Hepatic stellate cell (primary cell): ENCODE data around the gene ACTN4.

Source experiments
- DNase-seq: peaks from one replicate; pipeline ENCODE4 v3.0.0; 2011; ENCODE audit warnings: low spot score

ACTN4 gene

DNA sequence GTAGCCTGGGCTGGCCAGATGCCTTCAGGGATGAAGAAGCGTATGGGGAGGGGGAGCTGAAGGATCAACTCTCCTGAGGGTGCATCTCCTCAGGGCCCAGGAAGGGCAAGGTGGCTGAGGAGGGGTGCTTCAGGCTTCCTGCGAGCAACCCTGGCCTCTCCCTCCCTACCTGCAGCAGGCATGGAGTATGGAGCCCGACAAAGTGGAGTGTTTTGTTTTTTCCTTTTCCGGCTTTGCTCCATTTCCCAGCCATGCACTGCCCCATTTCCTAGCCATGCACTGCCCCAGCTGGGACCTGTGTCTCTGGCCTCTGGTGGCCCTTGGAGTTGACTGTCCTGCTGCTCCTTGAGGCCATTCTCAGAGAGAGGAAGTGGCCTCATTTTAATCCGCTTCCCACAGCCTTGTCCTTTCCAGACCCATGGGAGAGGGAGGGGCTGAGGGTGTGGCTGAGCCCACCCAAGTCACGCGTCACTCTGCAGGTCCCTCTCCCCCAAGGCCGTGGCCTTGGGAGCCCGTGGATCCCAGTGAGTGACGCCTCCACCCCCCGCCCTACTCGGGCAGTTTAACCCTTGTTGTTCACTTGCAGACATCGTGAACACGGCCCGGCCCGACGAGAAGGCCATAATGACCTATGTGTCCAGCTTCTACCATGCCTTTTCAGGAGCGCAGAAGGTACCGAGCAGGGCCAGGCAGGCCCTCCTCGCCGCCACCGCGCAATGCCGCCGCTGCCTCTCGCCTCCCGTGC is 62.4 kb downstream of the ACTN4 start:
- DNase-seq, result no peak

DNA sequence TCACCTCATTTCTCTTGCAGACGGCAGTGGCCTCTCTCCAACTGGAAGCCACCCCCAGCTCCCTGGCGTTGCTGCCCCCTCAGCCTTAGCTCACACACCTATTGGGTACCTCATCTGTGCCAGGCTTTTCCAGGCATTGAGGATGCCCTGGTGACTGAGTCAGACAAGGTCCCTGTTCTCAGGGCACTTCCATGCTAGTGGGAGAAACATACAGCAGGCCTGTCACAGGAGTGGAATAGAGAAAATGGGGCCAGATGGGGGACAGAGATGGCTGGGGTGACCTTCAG is 62.9 kb downstream of the ACTN4 start:
- no peak for DNase-seq

DNA sequence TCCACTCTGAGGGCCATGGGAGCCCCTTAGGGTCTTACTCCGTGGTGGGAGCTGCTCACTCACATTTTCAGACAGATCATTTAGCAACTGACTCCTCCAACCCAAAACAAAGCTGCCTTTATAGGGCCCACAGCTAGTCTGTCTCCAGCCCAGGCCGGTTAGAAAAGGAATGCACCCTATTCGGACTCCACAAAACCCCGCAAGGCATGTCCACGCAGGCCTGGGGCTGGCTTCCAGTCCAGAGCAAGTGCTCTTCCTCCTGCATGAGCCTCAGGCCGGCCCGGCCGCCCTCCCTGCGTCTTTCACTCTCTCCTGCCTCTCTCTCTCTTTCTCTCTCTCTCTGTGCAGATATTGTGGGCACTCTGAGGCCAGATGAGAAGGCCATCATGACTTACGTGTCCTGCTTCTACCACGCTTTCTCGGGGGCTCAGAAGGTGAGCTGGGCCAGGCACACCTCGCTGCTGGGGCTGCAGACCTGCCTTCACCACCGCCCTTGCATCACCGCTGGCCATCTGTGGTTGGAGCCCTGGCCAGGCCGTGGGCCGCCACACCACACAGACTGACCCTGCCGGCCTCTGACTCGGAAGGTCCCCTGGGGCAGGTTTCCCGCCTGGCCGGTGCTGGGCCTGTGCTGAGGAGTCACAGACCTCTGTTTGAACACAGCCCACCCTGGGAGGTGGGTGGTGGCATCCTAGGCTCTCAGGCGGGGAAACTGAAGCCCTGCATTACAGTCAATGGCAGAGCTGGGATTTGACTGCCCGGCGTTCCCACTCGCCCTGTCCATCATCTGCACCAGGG is 63.7 kb downstream of the ACTN4 start:
- DNase-seq, result peak; percentile 56

DNA sequence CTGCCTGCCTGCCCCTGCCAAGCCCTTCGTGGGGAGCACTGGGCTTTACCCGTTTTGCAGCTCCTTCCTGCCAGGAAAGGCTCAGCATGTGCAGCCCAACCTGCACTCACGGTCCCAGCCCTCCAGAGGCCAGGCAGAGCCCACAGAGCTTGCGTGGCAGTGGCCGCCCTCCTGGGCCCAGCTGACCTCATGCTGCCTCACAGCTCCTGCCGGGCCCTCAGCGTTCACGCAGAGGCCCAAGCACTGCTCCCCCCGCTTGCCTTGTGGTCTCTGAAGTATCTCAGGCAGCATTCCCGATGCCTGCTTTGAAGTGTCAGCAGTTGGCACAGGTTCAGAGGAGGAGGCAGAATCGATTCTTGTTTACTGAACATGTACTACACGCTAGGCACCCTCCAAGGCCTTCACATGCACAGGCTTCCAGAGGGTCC is 64.3 kb downstream of the ACTN4 start:
- DNase-seq, result peak; percentile 97

GRCh38 chr19:38712161-38712748 is 64.8 kb downstream of the ACTN4 start:
- no peak for DNase-seq

GRCh38 chr19:38713227-38713649 is 65.8 kb downstream of the ACTN4 start:
- no peak for DNase-seq

DNA sequence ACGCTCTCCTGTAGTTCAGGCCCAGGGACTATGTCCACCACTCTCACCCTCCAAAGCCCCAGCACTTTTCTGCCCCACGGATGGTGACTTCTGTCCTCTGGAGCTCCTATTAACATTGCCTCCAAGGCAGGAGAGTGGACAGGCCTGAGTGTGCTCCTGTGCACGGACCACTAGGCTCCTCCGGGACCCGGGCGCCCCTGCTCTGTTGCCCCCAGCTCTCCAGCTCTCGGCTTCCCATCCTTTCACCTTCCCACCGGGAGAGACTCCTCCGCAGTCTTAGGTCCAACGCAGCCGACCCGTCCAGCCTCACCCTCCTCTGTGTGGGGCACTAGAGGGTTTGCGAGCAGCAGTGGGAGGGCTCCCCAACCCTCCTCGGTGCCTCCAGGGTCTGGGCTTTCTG is 66.4 kb downstream of the ACTN4 start:
- no peak for DNase-seq

DNA sequence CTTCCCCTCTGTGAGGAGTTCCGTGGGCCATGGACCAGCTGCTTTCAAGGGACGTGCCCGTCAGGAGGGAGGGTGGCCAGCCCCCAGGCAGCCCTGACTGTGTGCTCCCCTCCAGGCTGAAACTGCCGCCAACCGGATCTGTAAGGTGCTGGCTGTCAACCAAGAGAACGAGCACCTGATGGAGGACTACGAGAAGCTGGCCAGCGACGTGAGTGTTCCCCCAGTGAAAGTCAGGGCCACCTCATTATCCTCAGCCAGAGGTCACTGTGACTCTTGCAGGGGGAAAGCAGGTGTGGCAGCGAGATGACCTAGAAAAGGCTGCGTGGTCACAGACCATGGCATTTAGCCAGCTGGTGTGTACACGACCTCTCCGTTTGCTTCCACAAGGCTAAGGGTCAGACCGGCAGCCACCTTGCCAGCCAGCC is 66.9 kb downstream of the ACTN4 start:
- no peak for DNase-seq

DNA sequence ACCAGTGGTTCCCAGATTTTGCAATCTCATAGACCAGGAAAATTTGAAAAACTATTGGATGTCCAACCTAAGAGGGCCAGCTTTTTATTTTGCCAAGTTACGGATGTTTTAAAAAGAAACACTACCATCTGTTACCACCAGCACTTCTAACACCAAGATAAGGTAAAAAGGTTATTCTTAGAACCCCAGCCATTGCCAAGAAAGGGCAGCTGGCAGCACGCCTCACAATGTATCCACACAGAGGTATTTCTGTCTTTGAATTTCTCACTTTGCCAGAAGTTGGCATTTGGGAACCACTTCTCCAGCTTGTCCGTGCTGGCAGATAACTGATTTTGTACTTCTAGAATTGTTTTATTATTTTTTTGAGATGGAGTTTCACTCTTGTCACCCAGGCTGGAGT is 68.1 kb downstream of the ACTN4 start:
- no peak for DNase-seq

DNA sequence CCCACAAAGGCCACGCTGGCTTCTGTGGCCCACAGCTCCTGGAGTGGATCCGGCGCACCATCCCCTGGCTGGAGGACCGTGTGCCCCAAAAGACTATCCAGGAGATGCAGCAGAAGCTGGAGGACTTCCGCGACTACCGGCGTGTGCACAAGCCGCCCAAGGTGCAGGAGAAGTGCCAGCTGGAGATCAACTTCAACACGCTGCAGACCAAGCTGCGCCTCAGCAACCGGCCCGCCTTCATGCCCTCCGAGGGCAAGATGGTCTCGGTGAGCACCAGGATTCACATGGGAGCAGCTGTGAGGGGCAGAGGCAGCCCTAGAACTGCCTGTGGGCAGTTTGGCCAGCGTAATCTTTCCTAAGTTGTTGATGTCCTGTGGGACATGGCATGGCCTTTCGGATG is 69.6 kb downstream of the ACTN4 start:
- DNase-seq, result no peak

DNA sequence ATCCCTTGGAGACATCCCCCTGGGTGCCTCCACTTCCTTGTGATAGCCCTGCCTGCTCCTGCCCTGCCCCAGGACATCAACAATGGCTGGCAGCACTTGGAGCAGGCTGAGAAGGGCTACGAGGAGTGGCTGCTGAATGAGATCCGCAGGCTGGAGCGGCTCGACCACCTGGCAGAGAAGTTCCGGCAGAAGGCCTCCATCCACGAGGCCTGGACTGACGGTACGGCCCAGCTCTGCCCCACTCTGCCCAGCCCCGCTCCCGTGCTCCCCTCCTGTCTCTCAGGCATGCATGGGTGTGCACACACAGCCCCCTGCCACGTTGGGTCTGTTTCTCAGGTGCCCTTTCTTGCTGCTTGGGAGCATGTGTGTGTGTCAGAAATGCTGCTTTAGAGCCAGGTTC is 70.4 kb downstream of the ACTN4 start:
- DNase-seq, result no peak

DNA sequence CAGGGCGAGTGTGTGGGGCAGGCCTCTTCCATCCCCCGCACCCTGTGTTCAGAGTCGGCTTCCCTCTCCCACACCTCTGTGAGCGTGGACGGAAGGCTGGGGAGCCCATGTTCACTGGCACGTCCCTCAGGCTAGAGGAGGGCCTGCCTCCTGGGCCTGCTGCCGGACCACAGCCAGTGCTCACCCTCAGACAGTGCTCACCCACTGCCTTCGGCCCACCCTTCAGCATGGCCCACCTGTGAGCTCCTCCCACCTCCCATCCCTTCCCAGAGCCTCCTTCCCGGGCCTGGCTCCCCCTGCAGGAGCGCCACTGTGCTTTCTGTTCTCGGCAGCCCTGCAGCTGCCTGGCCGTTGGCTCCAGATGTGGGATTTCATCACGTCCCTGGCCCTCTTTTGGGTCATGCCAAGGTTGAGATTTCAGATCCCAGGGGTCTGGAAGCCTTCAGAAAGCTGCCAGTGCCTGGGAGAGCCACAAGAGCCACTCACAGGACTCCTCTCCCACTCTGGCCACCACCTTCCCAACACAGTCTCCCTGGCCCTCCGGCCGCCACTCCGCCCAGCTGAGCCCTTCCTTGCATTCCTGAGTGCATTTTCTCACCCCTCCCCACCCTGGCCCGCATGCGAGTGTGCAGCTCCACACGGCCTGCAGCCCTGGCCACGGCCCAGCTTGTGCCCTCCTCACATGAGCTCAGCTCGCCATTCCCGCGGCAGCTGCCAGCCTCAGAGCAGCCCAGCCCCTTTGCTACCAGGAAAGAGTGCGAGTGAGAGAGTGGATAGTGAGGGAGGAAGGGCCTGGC is 71.5 kb downstream of the ACTN4 start:
- DNase-seq, result peak; percentile 87

- no peak for DNase-seq
These were observed 72.5 kb downstream of the ACTN4 start for GRCh38 chr19:38719761-38720558.

DNA sequence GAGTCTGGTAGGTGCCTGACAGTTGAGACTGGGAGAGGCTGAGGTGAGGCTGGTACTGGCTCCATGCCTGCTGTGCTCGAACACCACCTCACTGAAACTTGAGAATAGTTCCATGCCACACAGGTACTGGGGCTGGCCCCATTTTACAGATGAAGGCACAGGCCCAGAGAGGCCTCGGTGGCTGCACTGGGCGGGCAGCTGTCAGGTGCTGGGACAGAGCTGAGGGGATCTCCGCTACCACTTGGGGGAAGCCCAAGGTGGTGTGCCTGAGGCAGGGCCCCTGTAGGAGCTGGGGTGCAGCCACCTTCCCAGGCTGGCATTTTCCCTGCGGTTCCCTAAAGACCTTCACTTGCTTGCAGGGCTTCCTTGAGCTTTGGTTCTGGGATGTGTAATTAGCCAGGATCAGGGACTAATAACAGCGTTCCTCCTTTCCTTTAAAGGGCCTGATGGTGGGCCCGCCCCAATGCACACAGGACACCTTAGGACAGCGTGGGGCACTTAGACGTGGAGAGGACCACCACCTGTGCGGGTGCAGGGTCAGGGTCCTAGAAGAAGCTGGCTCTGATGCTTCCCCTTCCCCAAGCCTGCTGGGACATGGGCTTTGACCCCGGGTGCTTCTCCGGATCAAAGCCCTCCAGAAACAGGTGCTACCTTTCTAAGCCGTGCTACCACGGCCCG is 73.2 kb downstream of the ACTN4 start:
- DNase-seq, result no peak

DNA sequence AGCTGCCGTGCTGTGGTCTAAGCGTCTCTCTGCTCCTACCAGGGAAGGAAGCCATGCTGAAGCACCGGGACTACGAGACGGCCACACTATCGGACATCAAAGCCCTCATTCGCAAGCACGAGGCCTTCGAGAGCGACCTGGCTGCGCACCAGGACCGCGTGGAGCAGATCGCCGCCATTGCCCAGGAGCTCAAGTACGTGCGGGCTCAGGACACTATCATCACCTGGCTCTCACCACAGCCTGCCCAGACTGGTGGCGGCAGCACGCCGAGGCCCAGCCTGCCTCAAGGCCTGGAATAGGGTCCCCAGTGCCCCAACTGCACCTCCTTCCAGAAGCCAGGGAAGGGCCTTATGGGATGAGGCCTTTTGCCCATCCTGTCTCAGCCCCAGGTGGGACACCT is 74.0 kb downstream of the ACTN4 start:
- DNase-seq, result no peak

DNA sequence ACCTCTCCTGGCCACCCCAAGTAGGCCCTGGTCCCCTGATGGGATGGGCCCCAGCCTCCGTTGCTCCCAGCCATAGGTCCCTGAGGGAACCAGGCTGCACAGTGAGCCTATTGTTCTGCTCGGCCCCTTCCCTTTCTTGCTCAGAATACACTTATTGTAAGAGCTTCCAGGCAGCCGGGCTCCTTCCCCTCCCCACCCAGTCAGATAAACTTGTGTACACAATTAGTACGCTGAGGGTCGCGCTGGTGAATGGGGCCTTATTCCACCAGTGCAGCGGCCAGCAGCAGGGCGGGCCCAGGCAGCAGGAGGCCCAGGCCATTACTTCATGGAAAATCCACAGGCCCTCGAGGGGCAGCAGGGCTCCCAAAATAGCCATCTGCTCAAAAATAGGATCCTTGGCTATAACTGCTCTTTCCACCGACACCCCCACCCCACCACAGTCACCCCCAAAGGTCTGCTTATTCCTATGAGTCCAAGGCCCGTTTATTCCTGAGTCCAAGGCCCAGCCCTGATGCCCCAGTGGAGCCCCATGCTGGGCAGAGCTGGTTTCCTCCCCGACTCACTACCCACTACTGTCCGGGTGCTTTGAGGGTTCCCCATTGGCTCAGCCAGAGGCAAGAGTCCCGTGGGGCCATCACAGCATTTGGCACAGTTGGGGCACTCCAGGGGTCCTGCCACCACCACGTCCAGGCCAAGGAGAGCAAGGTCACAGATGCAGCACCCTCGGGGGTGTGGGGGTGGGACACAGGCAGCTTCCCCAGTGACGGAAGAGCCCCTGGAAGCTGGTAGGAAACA is 74.7 kb downstream of the ACTN4 start:
- no peak for DNase-seq

- DNase-seq, result no peak
These were observed 75.6 kb downstream of the ACTN4 start for GRCh38 chr19:38722947-38723605.

- no peak for DNase-seq
These were observed 76.1 kb downstream of the ACTN4 start for GRCh38 chr19:38723606-38723965.

DNA sequence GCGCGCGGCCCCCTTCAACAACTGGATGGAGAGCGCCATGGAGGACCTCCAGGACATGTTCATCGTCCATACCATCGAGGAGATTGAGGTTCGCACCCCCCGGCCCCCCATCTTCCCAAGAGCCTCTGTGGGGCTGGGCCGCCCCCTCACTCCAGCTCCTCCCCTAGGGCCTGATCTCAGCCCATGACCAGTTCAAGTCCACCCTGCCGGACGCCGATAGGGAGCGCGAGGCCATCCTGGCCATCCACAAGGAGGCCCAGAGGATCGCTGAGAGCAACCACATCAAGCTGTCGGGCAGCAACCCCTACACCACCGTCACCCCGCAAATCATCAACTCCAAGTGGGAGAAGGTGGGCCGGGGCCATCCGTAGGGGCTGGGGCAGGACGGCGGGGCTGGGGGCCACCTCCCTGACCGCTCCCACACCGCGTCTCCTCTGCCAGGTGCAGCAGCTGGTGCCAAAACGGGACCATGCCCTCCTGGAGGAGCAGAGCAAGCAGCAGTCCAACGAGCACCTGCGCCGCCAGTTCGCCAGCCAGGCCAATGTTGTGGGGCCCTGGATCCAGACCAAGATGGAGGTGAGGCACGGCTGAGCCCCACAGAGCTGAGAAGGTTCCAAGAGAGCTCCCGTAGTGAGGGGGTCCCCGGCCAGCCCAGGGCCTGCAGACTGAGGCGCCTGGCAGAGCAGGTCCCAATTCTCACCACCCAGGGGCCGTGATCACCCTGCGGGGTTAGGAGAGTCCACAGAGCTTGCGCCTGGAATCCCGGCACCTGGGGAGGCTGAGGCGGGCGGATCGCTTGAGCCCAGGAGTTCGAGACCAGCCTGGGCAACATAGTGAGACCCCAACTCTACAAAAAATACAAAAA is 76.8 kb downstream of the ACTN4 start:
- DNase-seq, result no peak
